Suprapubic skin (tissue), 4 donors: ENCODE results near the gene BAZ2B. TPM values are rescaled to one million over a fixed set of nuclear protein-coding genes. Genes with fewer than 3 reads are reported as not detected.

Experiments used
- DNase-seq, 2 donors: peaks; one replicate each; pipeline ENCODE4 v3.0.0-alpha.2; 2019; ENCODE audit warnings: low spot score in 2 of 2
- H3K27ac ChIP-seq: fragments of 200-600 bp; sonication (generic); one replicate; pipeline ENCODE4 v1.5.1; 2019
- H3K27me3 ChIP-seq: fragments of 200-600 bp; sonication (generic); one replicate; pipeline ENCODE4 v1.5.1; 2019
- H3K36me3 ChIP-seq: fragments of 200-600 bp; sonication (generic); one replicate; pipeline ENCODE4 v1.5.1; 2019
- H3K4me1 ChIP-seq: fragments of 200-600 bp; sonication (generic); one replicate; pipeline ENCODE4 v1.5.1; 2019
- H3K4me3 ChIP-seq: fragments of 200-600 bp; sonication (generic); one replicate; pipeline ENCODE4 v1.5.1; 2019; ENCODE audit warnings: mild to moderate bottlenecking
- H3K9me3 ChIP-seq: fragments of 200-600 bp; sonication (generic); one replicate; pipeline ENCODE4 v1.5.1; 2019
- EP300 ChIP-seq: sonication (generic); formaldehyde crosslinking; IDR thresholded peaks from one replicate; pipeline ENCODE4 v1.6.1; 2017; ENCODE audit warnings: antibody characterized with exemption
- POLR2A ChIP-seq, 2 donors: fragments of 450-650 bp; IDR thresholded peaks; one replicate each; pipeline ENCODE4 v1.6.1; 2017; ENCODE audit warnings: antibody characterized with exemption in 2 of 2, mild to moderate bottlenecking in 2 of 2, moderate library complexity in 2 of 2
- POLR2AphosphoS5 ChIP-seq, 3 donors: sonication (generic); formaldehyde crosslinking; IDR thresholded peaks; one replicate each; pipeline ENCODE4 v1.6.1; 2017; ENCODE audit warnings: antibody characterized with exemption in 3 of 3
- WGBS: methylation state at CpG from one replicate; pipeline ENCODE4 v1.1.5; 2018; 5-methylcytosine and 5-hydroxymethylcytosine counted together
- total RNA-seq, 4 donors: library from RNA; depleted of rRNA; stranded (reverse); fragments of >200 nt; gene quantifications; one replicate each; pipeline ENCODE4 v1.1.0, GENCODE V29; 2016
- TF ChIP-seq, protein P1 (sequence below), 2 donors: fragments of 200-600 bp in 1 of 2; fragments of 450-650 bp in 1 of 2; sonication (generic) in 1 of 2; IDR thresholded peaks; one replicate each; pipeline ENCODE4 v1.5.1; 2016 to 2019; ENCODE audit warnings: antibody characterized with exemption in 2 of 2, mild to moderate bottlenecking in 1 of 2, moderate library complexity in 1 of 2

BAZ2B gene
- total RNA-seq, 4 donors from 2014 or later, result 61.7 to 185 (median 80.8) TPM

DNA sequence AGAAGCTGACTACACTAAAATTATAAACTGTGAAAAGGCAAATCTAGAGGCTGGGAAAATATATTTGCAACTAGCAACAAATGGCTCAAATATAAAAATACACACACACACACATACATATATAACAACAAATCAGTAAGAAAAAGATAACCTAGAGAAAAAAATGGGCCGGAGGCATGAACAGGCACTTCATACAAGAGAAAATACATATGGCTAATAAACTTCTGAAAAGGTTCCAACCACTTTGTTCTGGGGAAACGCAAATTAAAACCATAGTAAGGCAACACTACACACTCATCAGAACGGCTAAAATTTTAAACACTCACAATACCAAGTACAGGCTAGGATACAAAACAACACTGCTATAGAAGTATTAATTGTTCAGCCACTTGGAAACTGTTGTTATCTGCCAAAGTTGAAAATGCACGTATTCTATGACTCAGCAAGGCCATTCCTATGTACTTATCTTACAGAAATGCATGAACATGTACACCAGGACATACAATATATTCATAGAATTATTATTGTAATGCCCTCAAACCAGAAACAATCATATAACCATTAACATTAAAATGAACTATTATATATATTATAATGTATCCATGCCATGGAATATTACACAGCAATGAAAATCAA, 345.5 kb downstream of the BAZ2B start:
- WGBS, result 92% methylated on average over 4 of the region's 4 CpGs
- no peak for TF ChIP-seq POLR2AphosphoS5 (IDR thresholded peaks at IDR 0.05)
- TF ChIP-seq, protein P1, sequence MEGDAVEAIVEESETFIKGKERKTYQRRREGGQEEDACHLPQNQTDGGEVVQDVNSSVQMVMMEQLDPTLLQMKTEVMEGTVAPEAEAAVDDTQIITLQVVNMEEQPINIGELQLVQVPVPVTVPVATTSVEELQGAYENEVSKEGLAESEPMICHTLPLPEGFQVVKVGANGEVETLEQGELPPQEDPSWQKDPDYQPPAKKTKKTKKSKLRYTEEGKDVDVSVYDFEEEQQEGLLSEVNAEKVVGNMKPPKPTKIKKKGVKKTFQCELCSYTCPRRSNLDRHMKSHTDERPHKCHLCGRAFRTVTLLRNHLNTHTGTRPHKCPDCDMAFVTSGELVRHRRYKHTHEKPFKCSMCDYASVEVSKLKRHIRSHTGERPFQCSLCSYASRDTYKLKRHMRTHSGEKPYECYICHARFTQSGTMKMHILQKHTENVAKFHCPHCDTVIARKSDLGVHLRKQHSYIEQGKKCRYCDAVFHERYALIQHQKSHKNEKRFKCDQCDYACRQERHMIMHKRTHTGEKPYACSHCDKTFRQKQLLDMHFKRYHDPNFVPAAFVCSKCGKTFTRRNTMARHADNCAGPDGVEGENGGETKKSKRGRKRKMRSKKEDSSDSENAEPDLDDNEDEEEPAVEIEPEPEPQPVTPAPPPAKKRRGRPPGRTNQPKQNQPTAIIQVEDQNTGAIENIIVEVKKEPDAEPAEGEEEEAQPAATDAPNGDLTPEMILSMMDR (IDR thresholded peaks at IDR 0.05), result no peak
- TF ChIP-seq EP300, result no peak
- no peak for TF ChIP-seq POLR2A (IDR thresholded peaks at IDR 0.05)
- DNase-seq, result no peak
- Histone ChIP-seq H3K36me3 (peaks cover 20% of the 10 kb centered on the region), H3K9me3 (no peaks in the 10 kb centered on the region), H3K4me1 (no peaks in the 10 kb centered on the region), H3K4me3 (no peak overlapping the region), H3K27me3 (no peaks in the 10 kb centered on the region), H3K27ac (no peak overlapping the region)

Other genes starting within 250 kb of the BAZ2B start
- 100 to 1,000 TPM in 2 of 4 donors, 10 to 100 TPM in 2; 73.7 to 128 (median 99.6) TPM for gene MARCHF7, start 96.0 kb upstream of the BAZ2B start, total RNA-seq
- gene CD302, start 181.7 kb upstream of the BAZ2B start, total RNA-seq, result 10 to 100 TPM; 13.9 to 32.3 (median 19.5) TPM